Cardiac fibroblast (primary cell): ENCODE results near the gene TTLL5.

Source experiments
- DNase-seq, 2 donors: peaks; one replicate each; pipeline versions ENCODE4 v3.0.0 to v3.0.0-alpha.2; 2010; ENCODE audit warnings: low read depth in 2 of 2
- H3K4me3 ChIP-seq, 2 donors: replicated peaks in 1 of 2; 1 replicate in 1 of 2; 2 replicates in 1 of 2; pipeline ENCODE4 v1.5.1; 2011; ENCODE audit warnings: low read depth in 2 of 2, low read length in 2 of 2, mild to moderate bottlenecking in 2 of 2, moderate library complexity in 1 of 2
- CTCF ChIP-seq: IDR thresholded peaks from one replicate; pipeline ENCODE4 v1.5.1; 2011; ENCODE audit warnings: low read depth, mild to moderate bottlenecking, low read length, inconsistent platforms

TTLL5 gene

GRCh38 chr14:75881994-75882393 is 220.9 kb downstream of the TTLL5 start:
- peak in 1 of 2 donors; percentile 33 for DNase-seq
- no peak for TF ChIP-seq CTCF
- no peak overlapping the region for H3K4me3 ChIP-seq

- no peak overlapping the region for H3K4me3 ChIP-seq
- TF ChIP-seq CTCF = peak; percentile 44
- DNase-seq = peak; percentile 86 to 97
Observed at GRCh38 chr14:75884198-75884611, 223.2 kb downstream of the TTLL5 start.

- no peak for TF ChIP-seq CTCF
- peak; percentile 66 to 77 for DNase-seq
- no peak overlapping the region for H3K4me3 ChIP-seq
Observed at GRCh38 chr14:75885829-75886228, 224.8 kb downstream of the TTLL5 start.

GRCh38 chr14:75886636-75887348 is 225.7 kb downstream of the TTLL5 start:
- TF ChIP-seq CTCF = no peak
- DNase-seq = peak; percentile 46 to 75
- H3K4me3 ChIP-seq = no peak overlapping the region

GRCh38 chr14:75888945-75889344 is 227.9 kb downstream of the TTLL5 start:
- no peak for DNase-seq
- no peak for TF ChIP-seq CTCF
- no peak overlapping the region for H3K4me3 ChIP-seq

- DNase-seq = peak in 1 of 2 donors; percentile 18
- H3K4me3 ChIP-seq = no peak overlapping the region
- TF ChIP-seq CTCF = no peak
Observed at GRCh38 chr14:75896341-75896740, 235.3 kb downstream of the TTLL5 start.

- no peak overlapping the region for H3K4me3 ChIP-seq
- TF ChIP-seq CTCF = no peak
- DNase-seq = no peak
Observed at GRCh38 chr14:75904311-75904710, 243.3 kb downstream of the TTLL5 start.
